Activated naive CD8-positive, alpha-beta T cell treated with anti-CD3 and anti-CD28 coated beads, Interleukin-2, amount 50 U/mL, for 16 hours (primary cell): ENCODE data around the gene KCNH2.
"Not testable (repeated sequence)": the region's sequence is repeated elsewhere in the genome, so short reads cannot be mapped to it uniquely, and the experiment has no call there.

Experiments
- DNase-seq: peaks from one replicate; pipeline ENCODE4 v3.0.0-alpha.2; 2020; ENCODE audit warnings: low read depth, low spot score

KCNH2 gene

GRCh38 chr7:151011616-151012015, 33.5 kb upstream of the KCNH2 start:
- DNase-seq, result not testable (repeated sequence)

DNA sequence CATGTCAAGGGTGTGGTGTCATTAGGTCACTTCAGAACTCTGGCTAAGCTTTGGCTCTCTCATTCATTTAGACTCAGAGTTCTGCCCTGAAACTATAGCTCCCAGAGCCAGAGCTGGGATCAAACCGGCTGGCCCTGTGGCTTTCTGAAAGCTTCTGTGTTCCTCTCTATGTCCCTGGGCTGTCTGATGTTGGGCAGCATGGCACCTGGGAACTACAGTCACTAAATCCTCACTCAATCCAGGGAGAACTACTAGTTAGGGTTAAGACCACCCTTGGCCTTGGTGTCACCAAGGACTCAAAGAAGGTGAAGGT, 32.9 kb upstream of the KCNH2 start:
- no peak for DNase-seq

GRCh38 chr7:151010307-151011096, 32.4 kb upstream of the KCNH2 start:
- DNase-seq, result no peak

- no peak for DNase-seq
These were observed 31.9 kb upstream of the KCNH2 start for GRCh38 chr7:151010037-151010306.

- DNase-seq, result no peak
These were observed 31.4 kb upstream of the KCNH2 start for GRCh38 chr7:151009327-151010036.

DNA sequence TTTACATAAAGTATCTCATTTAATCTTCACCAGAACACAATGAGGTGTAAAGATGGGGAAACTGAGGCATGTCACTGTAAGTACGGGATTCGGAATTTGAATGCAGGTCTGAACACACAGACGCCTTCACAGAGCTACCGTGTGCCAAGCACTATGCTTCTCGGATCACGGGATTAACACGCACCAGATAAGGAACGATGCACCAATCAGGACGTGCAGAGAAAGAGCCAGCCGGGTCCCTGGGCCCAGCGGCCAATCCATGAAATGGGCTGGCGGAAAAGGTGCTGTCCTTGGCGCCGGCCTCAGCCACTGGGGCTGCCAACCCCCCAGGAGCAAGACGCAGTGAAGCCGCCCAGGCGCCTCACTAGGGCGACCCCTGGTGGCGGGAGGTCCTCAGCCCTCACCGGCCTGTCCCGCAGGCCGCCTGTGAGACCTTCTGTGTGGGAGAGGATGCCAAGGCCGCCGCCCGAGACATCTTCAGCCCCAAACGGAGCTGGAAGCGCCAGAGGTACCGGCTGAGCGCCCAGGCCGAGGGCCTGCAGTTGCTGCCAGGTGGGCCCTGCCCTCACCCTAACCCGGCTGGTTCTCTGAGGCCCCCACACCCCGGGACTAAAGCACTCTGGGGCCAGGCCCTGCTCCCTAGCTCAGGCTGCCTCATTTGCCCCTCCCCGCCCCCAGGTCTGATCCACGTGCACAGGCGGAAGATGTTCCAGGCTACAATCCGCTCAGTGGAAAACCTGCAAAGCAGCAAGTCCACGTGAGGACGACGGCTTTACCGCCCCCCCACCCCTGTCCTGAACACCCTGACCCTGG, 30.6 kb upstream of the KCNH2 start:
- peak; percentile 54 for DNase-seq

- no peak for DNase-seq
These were observed 30.0 kb upstream of the KCNH2 start for GRCh38 chr7:151008143-151008510.

- no peak for DNase-seq
These were observed 29.4 kb upstream of the KCNH2 start for GRCh38 chr7:151007469-151007898.

- no peak for DNase-seq
These were observed 28.6 kb upstream of the KCNH2 start for GRCh38 chr7:151006590-151007300.

DNA sequence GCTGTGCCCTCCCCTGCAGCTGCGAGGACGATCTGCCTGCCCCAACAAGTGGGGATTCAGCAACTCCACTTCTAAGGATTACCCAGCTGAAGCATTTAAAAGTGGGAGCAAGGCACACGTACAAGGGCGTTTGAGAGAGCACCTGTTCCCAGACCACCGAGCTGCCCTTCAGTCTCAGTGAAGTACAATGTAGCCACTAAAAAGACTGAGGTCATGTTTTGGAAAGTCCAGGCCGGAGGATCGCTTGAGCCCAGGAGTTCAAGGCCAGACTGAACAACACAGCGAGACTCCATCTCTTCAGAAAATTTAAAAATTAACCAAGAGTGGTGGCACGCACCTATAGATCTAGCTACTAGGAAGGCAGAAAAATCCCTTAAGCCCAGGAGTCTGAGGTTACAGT, 27.4 kb upstream of the KCNH2 start:
- DNase-seq, result no peak

- DNase-seq, result no peak
These were observed 25.5 kb upstream of the KCNH2 start for GRCh38 chr7:151003572-151003971.

DNA sequence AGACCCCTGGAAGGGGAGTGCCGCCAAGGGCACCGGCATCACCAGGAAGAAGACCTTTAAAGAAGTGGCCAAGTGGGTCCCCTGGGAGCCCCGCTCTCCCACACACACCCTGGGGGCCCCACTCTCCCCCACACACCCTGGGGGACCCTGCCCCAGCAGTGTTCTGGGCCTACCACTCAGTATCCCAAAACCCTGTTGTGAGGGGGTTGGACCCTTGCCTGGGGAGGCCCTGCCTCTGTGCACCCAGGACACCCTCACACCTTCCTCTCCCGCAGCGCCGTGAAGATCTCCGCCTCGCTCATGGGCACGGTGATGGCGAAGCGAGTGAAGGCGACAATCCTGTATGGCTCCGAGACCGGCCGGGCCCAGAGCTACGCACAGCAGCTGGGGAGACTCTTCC, 23.4 kb upstream of the KCNH2 start:
- no peak for DNase-seq

GRCh38 chr7:151000897-151001495, 22.9 kb upstream of the KCNH2 start:
- no peak for DNase-seq

GRCh38 chr7:150999497-151000230, 21.5 kb upstream of the KCNH2 start:
- no peak for DNase-seq

DNA sequence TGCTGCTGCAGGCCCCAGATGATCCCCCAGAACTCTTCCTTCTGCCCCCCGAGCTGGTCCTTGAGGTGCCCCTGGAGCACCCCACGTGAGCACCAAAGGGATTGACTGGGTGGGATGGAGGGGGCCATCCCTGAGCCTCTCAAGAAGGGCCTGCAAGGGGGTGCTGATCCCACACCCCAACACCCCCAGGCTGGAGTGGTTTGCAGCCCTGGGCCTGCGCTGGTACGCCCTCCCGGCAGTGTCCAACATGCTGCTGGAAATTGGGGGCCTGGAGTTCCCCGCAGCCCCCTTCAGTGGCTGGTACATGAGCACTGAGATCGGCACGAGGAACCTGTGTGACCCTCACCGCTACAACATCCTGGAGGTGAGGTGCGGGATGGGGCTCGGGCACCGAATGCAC, 20.9 kb upstream of the KCNH2 start:
- no peak for DNase-seq

- DNase-seq, result no peak
These were observed 20.2 kb upstream of the KCNH2 start for GRCh38 chr7:150998341-150998740.

DNA sequence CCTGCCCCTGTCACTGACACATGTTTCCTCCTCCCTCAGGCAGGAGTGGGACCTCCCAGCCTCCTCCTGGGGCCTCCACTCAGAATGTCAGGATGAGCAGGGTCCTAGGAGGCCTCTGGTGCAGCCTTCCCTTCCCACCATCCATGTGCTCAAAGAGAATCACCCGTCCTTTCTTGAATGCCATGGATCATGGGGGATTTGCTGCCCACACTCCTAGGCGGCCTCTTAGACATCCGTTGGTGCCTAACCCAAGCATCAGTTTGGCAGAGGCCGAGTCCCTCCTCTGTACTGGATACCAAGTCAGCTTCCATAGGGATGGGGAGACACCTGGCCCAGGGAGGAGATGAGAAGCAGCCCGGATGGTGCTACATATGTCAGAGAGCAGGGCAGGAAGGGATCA, 19.7 kb upstream of the KCNH2 start:
- no peak for DNase-seq

GRCh38 chr7:150997075-150997511, 19.0 kb upstream of the KCNH2 start:
- DNase-seq, result no peak

- no peak for DNase-seq
These were observed 18.4 kb upstream of the KCNH2 start for GRCh38 chr7:150996376-150997074.

GRCh38 chr7:150994838-150995510, 16.9 kb upstream of the KCNH2 start:
- no peak for DNase-seq
